Glomerular visceral epithelial cell (primary cell): Measurements from ENCODE around the gene KRT73.

Experiments
- DNase-seq: peaks from one replicate; pipeline ENCODE4 v3.0.0-alpha.2; 2016; ENCODE audit errors: extremely low spot score

KRT73 gene

GRCh38 chr12:52570511-52570910 is 47.8 kb downstream of the KRT73 start:
- DNase-seq, result no peak

DNA sequence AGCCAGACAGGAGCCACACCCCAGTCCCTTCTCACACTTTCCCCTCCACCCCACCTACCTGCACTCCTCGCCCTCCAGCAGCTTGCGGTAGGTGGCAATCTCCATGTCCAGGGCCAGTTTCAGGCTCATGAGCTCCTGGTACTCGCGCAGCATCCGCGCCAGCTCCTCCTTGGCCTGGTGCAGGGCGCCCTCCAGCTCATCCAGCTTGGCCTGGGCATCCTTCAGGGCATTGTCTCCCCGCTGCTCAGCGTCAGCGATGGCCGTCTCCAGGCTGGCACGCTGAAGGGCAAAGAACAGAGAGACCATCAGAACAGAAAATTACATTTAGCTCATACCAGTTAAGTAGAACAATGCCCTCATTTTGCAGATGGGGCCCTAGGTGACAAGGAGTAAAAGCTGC is 50.2 kb downstream of the KRT73 start:
- no peak for DNase-seq

- DNase-seq, result no peak
Observed at GRCh38 chr12:52566847-52567291, 51.5 kb downstream of the KRT73 start.

DNA sequence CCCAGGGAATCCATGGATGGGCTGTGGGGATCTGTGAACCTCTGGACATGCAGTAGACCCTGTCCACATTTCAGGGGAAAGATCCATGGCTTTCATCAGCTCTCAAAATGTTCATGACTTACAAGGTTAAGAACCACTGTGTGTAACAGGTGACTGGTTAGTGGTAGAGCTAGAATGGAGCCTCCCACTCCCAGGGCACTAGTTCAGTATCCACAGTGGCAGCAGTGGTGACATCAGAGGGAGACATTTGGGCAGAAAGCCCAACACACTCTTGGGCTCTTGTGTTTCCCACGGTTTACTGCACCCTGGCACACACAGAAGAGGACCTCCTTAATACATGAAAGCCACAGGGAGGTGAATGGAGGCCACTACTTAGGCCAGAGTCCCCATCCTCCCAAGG is 53.8 kb downstream of the KRT73 start:
- no peak for DNase-seq

- no peak for DNase-seq
Observed at GRCh38 chr12:52561880-52562449, 56.4 kb downstream of the KRT73 start.

DNA sequence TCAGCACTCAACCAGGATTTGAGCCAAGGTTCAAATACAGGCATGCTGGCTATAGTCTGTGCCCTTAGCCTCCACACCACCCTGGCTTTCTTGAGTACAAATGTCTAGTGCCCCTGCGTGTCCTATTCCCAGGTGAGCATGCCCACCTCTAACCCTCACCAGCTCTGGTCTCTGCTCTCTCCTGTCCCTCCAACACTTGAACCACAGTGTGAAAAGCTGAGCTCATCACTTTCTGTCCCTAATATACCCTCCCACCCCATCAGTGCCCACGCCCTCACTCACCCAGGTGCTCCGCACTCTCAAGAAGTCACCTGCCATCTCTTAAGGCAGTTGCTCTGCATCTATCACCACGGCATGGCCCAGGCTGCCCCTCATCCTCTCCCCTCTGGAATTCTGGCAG is 58.4 kb downstream of the KRT73 start:
- no peak for DNase-seq

DNA sequence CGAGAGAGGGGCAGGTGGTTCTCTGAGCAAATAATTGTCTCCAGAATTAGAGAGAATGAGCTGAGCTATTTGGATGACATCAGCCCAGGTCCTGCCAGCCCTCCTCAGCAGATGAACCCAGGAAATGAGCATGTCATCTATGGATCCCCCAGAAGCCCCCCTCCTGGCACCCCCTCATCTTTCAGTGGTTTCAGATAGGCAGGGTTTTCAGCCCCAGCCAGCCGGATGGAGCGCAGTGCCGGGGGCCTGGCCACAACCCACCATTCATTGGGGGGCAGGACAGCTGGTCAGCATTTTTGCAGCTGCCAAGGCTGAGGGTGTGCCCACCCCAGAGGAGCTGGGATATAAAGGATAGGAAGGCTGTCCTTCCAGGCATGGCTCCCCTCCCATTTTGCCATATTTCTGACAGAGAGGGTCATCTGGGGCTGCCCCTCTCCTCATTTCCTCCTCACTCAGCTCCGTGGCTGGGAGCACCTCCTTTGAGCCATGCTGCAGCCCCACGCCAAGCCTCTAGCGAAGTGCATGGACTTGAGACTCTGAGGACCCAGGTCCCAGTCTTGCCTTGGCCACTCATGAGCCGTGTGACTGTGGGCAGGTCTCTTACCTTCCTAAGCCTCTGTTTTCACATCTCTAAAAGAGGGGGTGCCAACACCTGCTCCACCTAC is 59.4 kb downstream of the KRT73 start:
- DNase-seq, result no peak
